ENCODE measurements around the gene HERC2. TPM values are rescaled to one million over a fixed set of nuclear protein-coding genes. Genes with fewer than 3 reads are reported as not detected.
A peak's percentile ranks its signal among the peaks of the same experiment; 100 is the strongest.

HERC2 gene
- total RNA-seq, 1 experiment from 2014 or later = 69.7 TPM

DNA sequence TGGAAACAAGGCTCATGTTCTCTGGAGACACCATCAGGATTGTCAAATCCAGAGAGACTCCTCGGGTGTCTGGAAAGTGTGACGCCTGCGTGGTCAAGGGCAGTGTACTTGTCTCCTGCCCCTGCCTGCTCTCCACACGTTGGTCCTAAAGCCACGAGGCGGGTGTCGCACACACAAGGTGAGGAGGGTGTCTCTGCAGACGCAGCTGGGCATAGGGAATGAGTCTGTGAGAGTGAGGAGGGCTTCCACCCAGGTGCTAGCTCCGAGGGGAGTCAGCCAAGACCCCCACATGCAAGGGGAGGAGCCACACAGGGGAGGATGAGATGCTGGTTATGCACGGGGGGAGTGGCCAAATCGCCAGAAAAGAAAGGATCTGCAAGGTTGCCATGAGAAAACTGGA is 194.9 kb downstream of the HERC2 start:
- Histone ChIP-seq H3K9me3 (ENCODE audit: control insufficient read depth, insufficient read depth, low read depth, low read length) (no peaks in the 10 kb centered on the region), H3K36me3 (ENCODE audit: control insufficient read depth, insufficient read depth, low read length) (peaks cover 6% of the 10 kb centered on the region), H3K4me3 (ENCODE audit: low read depth in 2 of 2, low read length in 2 of 2) (no peak overlapping the region), H3K27me3 (ENCODE audit: control insufficient read depth, insufficient read depth, low read length) (no peaks in the 10 kb centered on the region), H3K27ac (ENCODE audit: low read length) (no peak overlapping the region), H3K4me1 (ENCODE audit: control insufficient read depth, insufficient read depth, low read length) (no peaks in the 10 kb centered on the region)
- DNase-seq (ENCODE audit: low read depth, low spot score) (no peak), ATAC-seq (no peak)
- intact Hi-C loops (cut with micrococcal nuclease; ENCODE audit: unreplicated experiment) = no loop called here
- in situ Hi-C loops (cut with HindIII; ENCODE audit: low pct_unique_long_range_greater_than_20kb, low sequenced_read_pairs) = no loop called here
- ChIA-PET POLR2A (no interaction called here), CTCF (no interaction called here)
- no TSS peak for BruUV-seq (replicated peaks)
- TF ChIP-seq, protein P1, sequence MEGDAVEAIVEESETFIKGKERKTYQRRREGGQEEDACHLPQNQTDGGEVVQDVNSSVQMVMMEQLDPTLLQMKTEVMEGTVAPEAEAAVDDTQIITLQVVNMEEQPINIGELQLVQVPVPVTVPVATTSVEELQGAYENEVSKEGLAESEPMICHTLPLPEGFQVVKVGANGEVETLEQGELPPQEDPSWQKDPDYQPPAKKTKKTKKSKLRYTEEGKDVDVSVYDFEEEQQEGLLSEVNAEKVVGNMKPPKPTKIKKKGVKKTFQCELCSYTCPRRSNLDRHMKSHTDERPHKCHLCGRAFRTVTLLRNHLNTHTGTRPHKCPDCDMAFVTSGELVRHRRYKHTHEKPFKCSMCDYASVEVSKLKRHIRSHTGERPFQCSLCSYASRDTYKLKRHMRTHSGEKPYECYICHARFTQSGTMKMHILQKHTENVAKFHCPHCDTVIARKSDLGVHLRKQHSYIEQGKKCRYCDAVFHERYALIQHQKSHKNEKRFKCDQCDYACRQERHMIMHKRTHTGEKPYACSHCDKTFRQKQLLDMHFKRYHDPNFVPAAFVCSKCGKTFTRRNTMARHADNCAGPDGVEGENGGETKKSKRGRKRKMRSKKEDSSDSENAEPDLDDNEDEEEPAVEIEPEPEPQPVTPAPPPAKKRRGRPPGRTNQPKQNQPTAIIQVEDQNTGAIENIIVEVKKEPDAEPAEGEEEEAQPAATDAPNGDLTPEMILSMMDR (IDR thresholded peaks at IDR 0.05) = no peak
- no peak for TF ChIP-seq TCF7L2 (IDR thresholded peaks at IDR 0.05; ENCODE audit: low read depth, low read length)
- no peak for TF ChIP-seq POLR2AphosphoS5 (IDR thresholded peaks at IDR 0.05; ENCODE audit: low read depth, low read length)
- TF ChIP-seq, protein P2, sequence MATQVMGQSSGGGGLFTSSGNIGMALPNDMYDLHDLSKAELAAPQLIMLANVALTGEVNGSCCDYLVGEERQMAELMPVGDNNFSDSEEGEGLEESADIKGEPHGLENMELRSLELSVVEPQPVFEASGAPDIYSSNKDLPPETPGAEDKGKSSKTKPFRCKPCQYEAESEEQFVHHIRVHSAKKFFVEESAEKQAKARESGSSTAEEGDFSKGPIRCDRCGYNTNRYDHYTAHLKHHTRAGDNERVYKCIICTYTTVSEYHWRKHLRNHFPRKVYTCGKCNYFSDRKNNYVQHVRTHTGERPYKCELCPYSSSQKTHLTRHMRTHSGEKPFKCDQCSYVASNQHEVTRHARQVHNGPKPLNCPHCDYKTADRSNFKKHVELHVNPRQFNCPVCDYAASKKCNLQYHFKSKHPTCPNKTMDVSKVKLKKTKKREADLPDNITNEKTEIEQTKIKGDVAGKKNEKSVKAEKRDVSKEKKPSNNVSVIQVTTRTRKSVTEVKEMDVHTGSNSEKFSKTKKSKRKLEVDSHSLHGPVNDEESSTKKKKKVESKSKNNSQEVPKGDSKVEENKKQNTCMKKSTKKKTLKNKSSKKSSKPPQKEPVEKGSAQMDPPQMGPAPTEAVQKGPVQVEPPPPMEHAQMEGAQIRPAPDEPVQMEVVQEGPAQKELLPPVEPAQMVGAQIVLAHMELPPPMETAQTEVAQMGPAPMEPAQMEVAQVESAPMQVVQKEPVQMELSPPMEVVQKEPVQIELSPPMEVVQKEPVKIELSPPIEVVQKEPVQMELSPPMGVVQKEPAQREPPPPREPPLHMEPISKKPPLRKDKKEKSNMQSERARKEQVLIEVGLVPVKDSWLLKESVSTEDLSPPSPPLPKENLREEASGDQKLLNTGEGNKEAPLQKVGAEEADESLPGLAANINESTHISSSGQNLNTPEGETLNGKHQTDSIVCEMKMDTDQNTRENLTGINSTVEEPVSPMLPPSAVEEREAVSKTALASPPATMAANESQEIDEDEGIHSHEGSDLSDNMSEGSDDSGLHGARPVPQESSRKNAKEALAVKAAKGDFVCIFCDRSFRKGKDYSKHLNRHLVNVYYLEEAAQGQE (IDR thresholded peaks at IDR 0.05; ENCODE audit: insufficient read depth in 1 of 2, low read depth in 2 of 2, low read length in 1 of 2) = no peak
- TF ChIP-seq SIN3A (IDR thresholded peaks at IDR 0.05; ENCODE audit: borderline replicate concordance, insufficient read depth, low read depth, low read length) = no peak

DNA sequence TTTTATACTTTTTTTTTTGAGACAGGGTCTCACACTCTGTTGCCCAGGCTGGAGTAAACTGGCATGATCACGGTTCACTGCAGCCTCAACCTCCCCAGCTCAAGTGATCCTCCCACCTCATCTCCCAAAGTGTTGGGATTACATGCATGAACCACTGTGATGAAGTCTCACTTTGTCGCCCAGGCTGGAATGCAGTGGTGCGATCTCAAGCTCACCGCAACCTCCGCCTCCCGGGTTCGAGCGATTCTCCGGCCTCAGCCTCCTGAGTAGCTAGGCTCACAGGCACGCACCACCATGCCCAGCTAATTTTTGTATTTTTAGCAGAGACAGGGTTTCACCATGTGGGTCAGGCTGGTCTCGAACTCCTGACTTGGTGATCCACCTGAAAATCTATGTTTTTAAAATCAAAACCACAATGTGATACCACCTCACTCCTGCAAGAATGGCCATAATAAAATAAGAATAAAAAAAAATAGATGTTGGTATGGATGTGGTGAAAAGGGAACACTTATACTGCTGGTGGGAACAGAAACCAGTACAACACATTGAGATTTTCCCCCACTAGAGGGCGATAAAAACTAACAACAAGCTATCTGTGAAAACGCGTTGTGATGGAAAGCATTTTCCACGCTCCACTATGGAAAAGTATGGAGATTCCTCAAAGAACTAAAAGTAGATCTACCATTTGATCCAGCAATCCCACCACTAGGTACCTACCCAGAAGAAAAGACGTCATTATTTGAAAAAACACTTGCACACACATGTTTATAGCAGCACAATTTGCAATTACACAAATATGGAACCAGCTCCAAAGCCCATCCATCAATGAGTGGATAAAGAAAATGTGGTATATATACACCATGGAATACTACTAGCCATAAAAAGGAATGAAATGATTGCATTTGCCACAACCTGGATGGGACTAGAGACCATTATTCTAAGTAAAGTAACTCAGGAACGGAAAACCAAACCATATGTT is 196.0 kb downstream of the HERC2 start:
- no TSS peak for BruUV-seq (replicated peaks)
- in situ Hi-C loops (cut with HindIII; ENCODE audit: low pct_unique_long_range_greater_than_20kb, low sequenced_read_pairs) = no loop called here
- Histone ChIP-seq H3K27me3 (ENCODE audit: control insufficient read depth, insufficient read depth, low read length) (no peaks in the 10 kb centered on the region), H3K36me3 (ENCODE audit: control insufficient read depth, insufficient read depth, low read length) (peaks cover 8% of the 10 kb centered on the region), H3K9me3 (ENCODE audit: control insufficient read depth, insufficient read depth, low read depth, low read length) (no peaks in the 10 kb centered on the region), H3K4me3 (ENCODE audit: low read depth in 2 of 2, low read length in 2 of 2) (no peak overlapping the region), H3K27ac (ENCODE audit: low read length) (no peak overlapping the region), H3K4me1 (ENCODE audit: control insufficient read depth, insufficient read depth, low read length) (no peaks in the 10 kb centered on the region)
- ATAC-seq (peak; percentile 65; the same call in 1 of the 2 replicates), DNase-seq (ENCODE audit: low read depth, low spot score) (peak; percentile 24)
- POLR2A ChIA-PET = interaction anchor here (0.6 to 0.7 kb wide), 2 partner anchors 16 to 553 kb away, joined by 3 read pairs; no protein-coding TSS in a partner anchor
- TF ChIP-seq, protein P1 (IDR thresholded peaks at IDR 0.05) = peak; percentile 78
- no peak for TF ChIP-seq POLR2AphosphoS5 (IDR thresholded peaks at IDR 0.05; ENCODE audit: low read depth, low read length)
- TF ChIP-seq, protein P2 (IDR thresholded peaks at IDR 0.05; ENCODE audit: insufficient read depth in 1 of 2, low read depth in 2 of 2, low read length in 1 of 2) = no peak
- intact Hi-C loops (cut with micrococcal nuclease; ENCODE audit: unreplicated experiment) = no loop called here
- CTCF ChIA-PET = interaction anchor here (0.6 to 1.4 kb wide), 2 partner anchors 18 to 27 kb away, joined by 3 to 8 read pairs; no protein-coding TSS in a partner anchor
